ENCODE results near the gene AURKAIP1.
"Not testable (repeated sequence)": the region's sequence is repeated elsewhere in the genome, so short reads cannot be mapped to it uniquely, and the experiment has no call there.

The AURKAIP1 gene

GRCh38 chr1:1385339-1385738 lies 10.3 kb upstream of the AURKAIP1 start:
- DNase-seq, result not testable (repeated sequence)

- DNase-seq, result no peak
Measured at GRCh38 chr1:1381294-1381693, 6.3 kb upstream of the AURKAIP1 start.

GRCh38 chr1:1380860-1381259 lies 5.9 kb upstream of the AURKAIP1 start:
- no peak for DNase-seq

- no peak for DNase-seq
Measured at GRCh38 chr1:1377540-1378205, 2.7 kb upstream of the AURKAIP1 start.

GRCh38 chr1:1376551-1377226 lies 1.7 kb upstream of the AURKAIP1 start:
- no peak for DNase-seq

GRCh38 chr1:1374589-1374928 lies 448 bp downstream of the AURKAIP1 start:
- DNase-seq, result no peak

GRCh38 chr1:1373815-1374588 lies 1.0 kb downstream of the AURKAIP1 start:
- no peak for DNase-seq

DNA sequence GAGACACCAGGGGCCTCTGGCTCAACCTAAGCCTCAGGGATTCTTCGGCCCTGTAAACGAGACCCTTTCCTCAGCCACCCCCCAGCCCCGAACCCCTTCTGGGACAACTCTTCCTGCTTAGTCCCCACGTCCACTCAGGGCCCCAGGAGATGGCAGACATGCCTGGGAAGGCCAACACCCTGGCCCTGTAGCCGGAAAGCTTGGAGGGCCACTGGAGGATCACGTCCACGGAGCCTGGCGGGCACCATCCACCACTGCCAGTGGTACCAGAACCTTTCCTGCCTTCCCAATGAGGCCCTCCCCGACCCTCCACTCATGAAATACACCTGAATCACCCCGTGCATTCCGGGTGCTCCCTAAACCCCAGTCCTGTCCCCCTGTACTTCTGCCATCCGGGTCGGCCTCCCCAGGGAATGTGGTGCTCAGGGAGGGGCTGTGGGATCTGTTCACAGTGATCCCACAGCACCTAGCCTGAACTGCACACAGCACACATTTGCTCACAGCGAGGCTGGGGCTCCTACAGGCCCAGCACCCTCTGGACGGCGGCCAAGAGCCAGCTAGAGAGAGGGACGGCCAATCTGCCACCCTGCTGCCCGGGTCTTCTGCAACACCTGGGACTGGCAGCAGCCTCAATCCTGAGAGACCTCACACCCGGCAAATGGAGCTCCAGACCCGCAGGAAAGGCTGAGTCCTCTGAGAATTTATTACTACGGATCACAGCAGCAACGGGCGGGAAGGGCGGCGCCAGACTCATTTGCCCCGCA lies 1.8 kb downstream of the AURKAIP1 start:
- DNase-seq, result no peak

DNA sequence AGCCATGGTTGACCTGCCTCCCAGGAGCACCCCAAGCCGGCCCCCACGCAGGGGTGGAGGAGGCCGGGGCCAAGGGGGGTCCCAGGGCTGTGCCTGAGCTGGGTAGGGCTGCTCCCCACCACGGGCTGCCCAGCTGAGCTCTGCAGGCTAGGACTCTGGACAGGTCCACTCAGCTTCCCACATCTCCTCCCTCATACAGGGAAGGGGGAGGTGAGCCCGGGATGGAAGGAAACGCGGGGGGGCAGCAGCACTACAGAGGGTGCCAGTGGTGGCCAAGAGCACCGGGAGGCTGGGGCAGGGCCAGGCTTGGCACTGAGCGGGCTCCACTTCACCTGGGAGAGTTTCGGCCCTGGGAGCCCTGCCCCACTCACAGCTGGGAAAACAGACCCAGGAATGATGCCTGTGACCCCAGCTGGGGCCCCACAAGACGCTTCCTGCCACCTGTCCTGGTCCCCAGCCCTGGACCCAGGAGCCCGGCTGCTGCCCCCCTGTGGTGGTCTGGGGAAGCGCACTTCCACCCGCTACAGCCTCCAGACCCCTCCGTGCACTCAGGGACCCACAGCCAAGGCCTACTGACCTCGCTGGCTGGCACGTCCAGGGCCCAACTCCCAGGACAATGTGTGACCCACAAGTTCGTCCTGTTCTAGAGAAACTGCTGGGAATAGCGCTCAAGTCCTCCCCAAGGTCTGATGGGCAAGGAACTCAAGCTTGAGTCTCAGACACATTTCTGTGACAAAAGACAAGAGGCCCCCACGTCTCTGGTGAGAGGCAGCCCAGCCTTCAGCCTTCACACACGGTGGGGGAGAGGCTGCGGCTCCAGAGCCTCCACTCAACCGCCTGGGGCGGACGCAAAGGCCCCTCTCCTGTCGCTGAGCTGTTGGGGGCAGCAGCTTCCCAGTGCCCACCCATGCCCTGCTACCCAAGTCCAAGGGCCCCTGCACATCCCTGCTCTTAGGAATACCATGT lies 3.0 kb downstream of the AURKAIP1 start:
- peak in 1 of 2 donors; percentile 23 for DNase-seq

GRCh38 chr1:1371364-1371745 lies 3.7 kb downstream of the AURKAIP1 start:
- no peak for DNase-seq

- DNase-seq, result no peak
Measured at GRCh38 chr1:1370771-1371300, 4.2 kb downstream of the AURKAIP1 start.

GRCh38 chr1:1370094-1370493 lies 4.9 kb downstream of the AURKAIP1 start:
- DNase-seq, result not testable (repeated sequence)

DNA sequence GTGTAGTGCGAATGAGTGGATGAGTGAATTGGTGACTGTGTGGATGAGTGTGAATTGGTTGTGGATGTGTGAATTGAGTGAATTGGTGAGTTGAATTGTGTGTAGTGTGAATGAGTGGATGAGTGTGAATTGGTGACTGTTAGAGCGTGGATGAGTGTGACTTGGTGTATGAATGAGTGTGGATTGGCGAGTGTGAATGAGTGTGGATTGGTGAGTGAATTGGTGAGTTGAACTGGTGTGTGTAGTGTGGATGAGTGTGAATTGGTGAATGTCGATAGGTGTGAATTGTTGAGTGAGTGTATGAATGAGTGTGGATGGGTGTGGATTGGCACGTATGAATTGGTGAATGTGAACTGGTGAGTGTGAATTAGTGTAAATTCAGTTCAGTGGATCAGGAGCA lies 7.7 kb downstream of the AURKAIP1 start:
- no peak for DNase-seq

DNA sequence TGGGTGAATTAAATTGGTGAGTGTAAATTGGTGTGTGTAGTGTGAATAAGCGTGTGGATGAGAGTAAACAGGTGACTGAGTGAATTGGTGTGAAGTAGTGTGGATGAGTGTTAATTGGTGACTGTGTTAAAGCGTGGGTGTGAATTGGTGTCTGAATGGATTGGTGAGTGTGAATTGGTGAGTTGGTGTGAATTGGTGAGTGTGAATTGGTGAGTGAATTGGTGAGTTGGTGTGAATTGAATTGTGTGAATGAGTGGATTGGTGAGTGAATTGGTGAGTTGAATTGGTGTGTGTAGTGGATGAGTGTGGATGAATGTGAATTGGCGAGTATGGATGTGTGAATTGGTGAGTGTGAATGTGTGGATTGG lies 8.3 kb downstream of the AURKAIP1 start:
- no peak for DNase-seq

GRCh38 chr1:1365875-1366698 lies 8.9 kb downstream of the AURKAIP1 start:
- DNase-seq, result no peak

DNA sequence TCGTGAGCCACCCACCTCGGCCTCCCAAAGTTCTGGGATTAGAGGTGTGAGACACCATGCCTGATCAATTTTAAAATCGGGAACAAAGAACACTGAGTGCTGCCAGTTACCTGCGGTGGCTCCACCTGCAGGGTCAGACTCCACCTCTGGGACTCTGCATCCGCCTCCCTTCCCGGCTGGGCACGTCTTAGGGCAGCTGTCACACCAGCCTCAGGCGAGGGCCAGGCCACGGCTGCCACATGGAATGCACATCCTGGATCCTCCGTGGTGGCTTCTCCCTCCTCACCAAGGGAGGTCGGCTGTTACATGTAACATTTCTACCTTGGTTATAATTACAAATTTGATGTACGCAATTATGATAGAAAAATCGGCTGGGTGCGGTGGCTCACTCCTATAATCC lies 10.7 kb downstream of the AURKAIP1 start:
- DNase-seq, result no peak

DNA sequence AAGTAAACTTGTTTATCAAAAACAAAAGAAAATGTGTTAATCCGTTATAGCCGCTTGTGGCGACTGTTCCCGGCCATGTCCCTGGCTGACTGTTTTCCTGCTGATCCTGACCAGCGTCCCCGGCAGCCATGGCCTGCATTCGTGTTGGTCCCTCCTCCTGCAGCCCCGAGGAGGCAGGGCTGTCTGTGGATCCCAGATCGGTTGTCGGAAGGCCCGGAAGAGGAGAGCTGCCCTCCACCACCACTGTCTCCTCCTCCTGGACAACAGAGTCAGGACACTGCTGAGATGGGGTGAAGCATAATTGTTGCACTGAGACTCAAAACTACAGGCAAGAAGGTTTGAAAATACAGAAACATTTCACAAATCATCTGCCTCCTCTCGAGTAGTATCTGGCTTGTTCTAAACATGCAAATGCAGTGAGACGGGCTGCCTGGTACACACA lies 13.0 kb downstream of the AURKAIP1 start:
- DNase-seq, result no peak

DNA sequence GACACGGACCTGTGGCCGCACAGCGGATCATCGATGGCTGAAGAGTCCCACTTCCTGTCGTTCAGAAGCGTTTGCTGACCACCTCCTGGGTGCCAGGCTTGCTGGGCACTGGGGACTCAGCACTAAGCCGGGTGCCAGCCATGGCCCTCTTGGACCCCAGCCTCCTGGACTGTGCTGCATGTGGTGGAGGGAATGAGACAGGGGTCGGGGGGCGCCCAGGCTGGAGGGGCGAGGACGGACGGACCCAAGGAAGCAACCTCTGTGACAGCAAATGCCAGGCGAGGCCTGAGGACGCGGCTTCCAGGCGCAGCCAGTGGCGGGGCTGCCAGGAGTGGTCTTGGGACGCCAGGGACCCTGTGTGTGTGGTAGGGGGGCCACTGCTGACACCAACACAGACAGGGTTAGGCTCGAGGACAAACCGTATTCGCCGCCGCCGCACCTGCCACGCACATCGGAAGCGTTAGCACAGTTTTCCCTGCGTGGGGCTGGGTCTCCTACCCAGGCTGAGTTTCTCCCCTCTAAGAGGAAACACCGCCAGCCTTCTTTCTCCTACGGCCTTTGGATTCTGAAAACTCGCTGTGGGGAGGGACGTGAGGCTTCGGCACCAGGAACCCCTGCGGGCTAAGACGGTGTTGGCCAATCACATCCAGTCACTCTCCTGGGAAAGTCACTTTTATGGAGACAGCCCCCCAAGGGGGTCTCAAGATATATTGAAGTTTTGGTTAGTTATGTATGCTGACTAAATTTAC lies 13.6 kb downstream of the AURKAIP1 start:
- DNase-seq, result no peak

DNA sequence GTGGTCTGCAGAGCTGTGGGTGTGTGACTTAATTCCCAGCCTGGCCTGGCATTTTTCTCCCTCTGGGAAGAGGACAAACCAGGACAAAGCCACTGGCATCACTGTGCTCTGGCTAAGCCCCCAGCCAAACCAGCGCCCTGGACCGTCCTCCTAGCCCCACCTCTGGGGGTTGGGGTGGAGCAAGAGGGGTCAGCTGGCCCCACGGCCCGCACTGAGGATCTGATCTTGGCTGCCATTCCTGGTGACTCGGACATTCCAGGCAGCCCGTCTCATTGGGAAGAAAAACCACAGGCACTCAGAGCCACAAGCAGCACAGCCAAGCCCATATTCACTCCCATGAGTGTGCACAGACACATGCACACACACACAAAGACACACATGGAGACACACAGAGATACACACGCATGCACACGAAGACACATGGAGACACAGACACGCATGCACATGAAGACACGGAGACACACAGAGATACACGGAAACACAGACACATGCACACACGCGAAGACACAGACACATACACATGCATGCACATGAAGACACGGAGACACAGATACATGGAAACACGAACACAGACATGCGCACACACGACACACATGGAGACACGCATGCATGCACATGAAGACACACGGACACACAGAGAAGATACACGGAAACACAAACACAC lies 14.4 kb downstream of the AURKAIP1 start:
- DNase-seq, result no peak
